SK-N-SH (cell line): Measurements from ENCODE around the gene DAB1.

Experiments
- CTCF ChIP-seq: fragments of 200-600 bp; sonication (generic); IDR thresholded peaks from 2 replicates; pipeline ENCODE4 v1.6.1; 2017; ENCODE audit warnings: antibody characterized with exemption, mild to moderate bottlenecking, moderate library complexity
- FOXM1 ChIP-seq: IDR thresholded peaks from 2 replicates; pipeline ENCODE4 v1.4.0; 2012; ENCODE audit warnings: low read depth, mild to moderate bottlenecking
- JUND ChIP-seq: IDR thresholded peaks from 2 replicates; pipeline ENCODE4 v1.4.0; 2012
- MAX ChIP-seq: IDR thresholded peaks from 2 replicates; pipeline ENCODE4 v1.4.0; 2012; ENCODE audit warnings: low read depth
- NRF1 ChIP-seq: IDR thresholded peaks from 2 replicates; pipeline ENCODE4 v1.6.1; 2012; ENCODE audit warnings: low read depth, mild to moderate bottlenecking, low read length
- POLR2AphosphoS5 ChIP-seq: IDR thresholded peaks from 2 replicates; pipeline ENCODE4 v1.6.1; 2012; ENCODE audit warnings: low read depth, low read length
- RAD21 ChIP-seq: IDR thresholded peaks from 2 replicates; pipeline ENCODE4 v1.6.1; 2012; ENCODE audit warnings: mild to moderate bottlenecking, low read length
- REST ChIP-seq: IDR thresholded peaks from 2 replicates; pipeline ENCODE4 v1.6.1; 2012; ENCODE audit warnings: mild to moderate bottlenecking, low read depth, low read length, moderate library complexity
- RFX5 ChIP-seq: IDR thresholded peaks from 2 replicates; pipeline ENCODE4 v1.6.1; 2012; ENCODE audit warnings: mild to moderate bottlenecking, improper control_type of control experiment, low read length
- SIN3A ChIP-seq: IDR thresholded peaks from 2 replicates; pipeline ENCODE4 v1.6.1; 2012; ENCODE audit warnings: low read depth, mild to moderate bottlenecking, low read length, moderate library complexity, borderline replicate concordance
- YY1 ChIP-seq: IDR thresholded peaks from 2 replicates; pipeline ENCODE4 v1.4.0; 2012; ENCODE audit warnings: low read depth, mild to moderate bottlenecking
- TF ChIP-seq, protein P1 (sequence below): IDR thresholded peaks from 2 replicates; pipeline ENCODE4 v1.4.0; 2012; ENCODE audit warnings: low read depth, borderline replicate concordance

DNA sequence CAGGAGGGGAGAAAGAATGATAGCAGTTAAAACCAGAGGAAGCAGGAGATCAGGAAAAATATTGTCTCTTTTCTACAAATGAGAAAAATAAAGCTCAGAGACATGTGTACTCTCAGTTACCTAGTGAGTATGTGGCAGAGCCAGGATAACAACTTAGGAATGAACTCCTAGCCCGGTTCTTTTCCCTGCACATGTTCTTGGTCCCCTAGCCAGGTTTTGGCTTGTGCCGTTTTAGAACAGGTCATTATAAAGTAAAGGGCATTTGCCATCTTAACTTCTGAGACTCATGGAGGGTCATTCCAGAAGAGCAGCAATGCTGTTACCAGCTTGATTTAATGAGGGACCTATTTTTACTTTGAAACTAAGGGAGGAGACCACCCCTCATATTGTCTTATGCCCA is 48.1 kb upstream of the DAB1 start:
- TF ChIP-seq CTCF = no peak
- TF ChIP-seq POLR2AphosphoS5 = no peak
- TF ChIP-seq NRF1 = no peak
- TF ChIP-seq MAX = no peak
- TF ChIP-seq, protein P1, sequence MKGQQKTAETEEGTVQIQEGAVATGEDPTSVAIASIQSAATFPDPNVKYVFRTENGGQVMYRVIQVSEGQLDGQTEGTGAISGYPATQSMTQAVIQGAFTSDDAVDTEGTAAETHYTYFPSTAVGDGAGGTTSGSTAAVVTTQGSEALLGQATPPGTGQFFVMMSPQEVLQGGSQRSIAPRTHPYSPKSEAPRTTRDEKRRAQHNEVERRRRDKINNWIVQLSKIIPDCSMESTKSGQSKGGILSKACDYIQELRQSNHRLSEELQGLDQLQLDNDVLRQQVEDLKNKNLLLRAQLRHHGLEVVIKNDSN = no peak
- TF ChIP-seq JUND = no peak
- TF ChIP-seq YY1 = no peak
- no peak for TF ChIP-seq SIN3A
- no peak for TF ChIP-seq FOXM1
- TF ChIP-seq RAD21 = no peak
- TF ChIP-seq REST = no peak
- no peak for TF ChIP-seq RFX5
